Calu3 (cell line): ENCODE measurements around the gene EMD. TPM values are rescaled to one million over a fixed set of nuclear protein-coding genes. Genes with fewer than 3 reads are reported as not detected.

ENCODE experiments used
- BruUV-seq: library from RNA; stranded (reverse); fragments of 400-500 nt; replicated peaks from 2 replicates; lab custom pipeline; 2021; lab: Mats Ljungman, UMichigan
- CTCF ChIA-PET: fragments of 300-600 bp; sonication (Branson Sonifier 250); formaldehyde crosslinking; loops from one replicate; lab custom pipeline; 2022; ENCODE audit warnings: antibody characterized with exemption; lab: Charles Lee
- DNase-seq: peaks from one replicate; pipeline ENCODE4 v3.0.0; 2022
- H3K27ac Mint-ChIP-seq: one replicate; pipeline ENCODE4 v1.8.0; 2022; ENCODE audit warnings: mixed read lengths; ENCODE audit not compliant: unreplicated experiment
- H3K27me3 Mint-ChIP-seq: one replicate; pipeline ENCODE4 v1.8.0; 2022; ENCODE audit warnings: mixed read lengths; ENCODE audit not compliant: unreplicated experiment
- H3K36me3 Mint-ChIP-seq: one replicate; pipeline ENCODE4 v1.8.0; 2022; ENCODE audit warnings: mild to moderate bottlenecking, moderate library complexity, mixed read lengths; ENCODE audit not compliant: insufficient read depth, unreplicated experiment
- H3K4me1 Mint-ChIP-seq: one replicate; pipeline ENCODE4 v1.8.0; 2022; ENCODE audit warnings: mild to moderate bottlenecking, low read depth, mixed read lengths; ENCODE audit not compliant: unreplicated experiment
- H3K4me3 Mint-ChIP-seq: one replicate; pipeline ENCODE4 v1.8.0; 2022; ENCODE audit warnings: mild to moderate bottlenecking, low read depth, moderate library complexity, mixed read lengths; ENCODE audit not compliant: unreplicated experiment
- H3K9me3 Mint-ChIP-seq: one replicate; pipeline ENCODE4 v1.8.0; 2022; ENCODE audit warnings: low read depth, mixed read lengths; ENCODE audit not compliant: unreplicated experiment
- CTCF ChIP-seq: fragments of 200-600 bp; IDR thresholded peaks from one replicate; pipeline ENCODE4 v1.8.0; 2022; ENCODE audit warnings: antibody characterized with exemption; ENCODE audit not compliant: unreplicated experiment
- intact Hi-C: fragments of 100-400 bp; cut with micrococcal nuclease; formaldehyde crosslinking; loops from one replicate; pipeline ENCODE4 v1.10.0; 2022; ENCODE audit not compliant: unreplicated experiment
- total RNA-seq: library from RNA; stranded (reverse); gene quantifications from 2 replicates; pipeline ENCODE4 v1.2.3, GENCODE V29; 2022

The EMD gene
- total RNA-seq, 1 experiment from 2014 or later: 75.1 TPM

- Mint-ChIP-seq H3K9me3 (no peaks in the 10 kb centered on the region), H3K27ac (no peak overlapping the region), H3K4me1 (peaks cover 18% of the 10 kb centered on the region), H3K36me3 (peaks cover 55% of the 10 kb centered on the region), H3K4me3 (no peak overlapping the region), H3K27me3 (no peaks in the 10 kb centered on the region)
- BruUV-seq: no TSS peak
- no peak for TF ChIP-seq CTCF
- DNase-seq: no peak
- CTCF ChIA-PET: no interaction called here
- intact Hi-C loops: no loop called here
Observed at GRCh38 chrX:154413142-154413541, 34.0 kb downstream of the EMD start.

GRCh38 chrX:154417157-154417556 is 38.1 kb downstream of the EMD start:
- no peaks in the 10 kb centered on the region for H3K9me3 Mint-ChIP-seq
- no peak overlapping the region for H3K4me3 Mint-ChIP-seq
- H3K27ac Mint-ChIP-seq: no peak overlapping the region
- no TSS peak for BruUV-seq
- CTCF ChIA-PET: no interaction called here
- DNase-seq: no peak
- no peaks in the 10 kb centered on the region for H3K27me3 Mint-ChIP-seq
- intact Hi-C loops: no loop called here
- H3K36me3 Mint-ChIP-seq: peaks cover 41% of the 10 kb centered on the region
- no peaks in the 10 kb centered on the region for H3K4me1 Mint-ChIP-seq
- TF ChIP-seq CTCF: no peak

GRCh38 chrX:154419189-154419588 is 40.1 kb downstream of the EMD start:
- BruUV-seq: no TSS peak
- intact Hi-C loops: no loop called here
- CTCF ChIA-PET: no interaction called here

GRCh38 chrX:154419688-154420401 is 40.8 kb downstream of the EMD start:
- CTCF ChIA-PET: no interaction called here
- intact Hi-C loops: no loop called here
- Mint-ChIP-seq H3K36me3 (peaks cover 30% of the 10 kb centered on the region), H3K4me3 (no peak overlapping the region), H3K27ac (no peak overlapping the region), H3K9me3 (no peaks in the 10 kb centered on the region), H3K27me3 (no peaks in the 10 kb centered on the region), H3K4me1 (no peaks in the 10 kb centered on the region)
- no TSS peak for BruUV-seq
- no peak for TF ChIP-seq CTCF
- DNase-seq: no peak

More at GRCh38 chrX:154419189-154419588, 40.1 kb downstream of the EMD start:
- Mint-ChIP-seq H3K9me3 (no peaks in the 10 kb centered on the region), H3K27ac (no peak overlapping the region), H3K27me3 (no peaks in the 10 kb centered on the region), H3K4me1 (no peaks in the 10 kb centered on the region), H3K4me3 (no peak overlapping the region), H3K36me3 (peaks cover 27% of the 10 kb centered on the region)
- DNase-seq: no peak
- TF ChIP-seq CTCF: no peak
